IMR-90 (cell line): ENCODE results near the gene CHD2. TPM values are rescaled to one million over a fixed set of nuclear protein-coding genes. Genes with fewer than 3 reads are reported as not detected.

ENCODE experiments used
- ATAC-seq: fragments of 200-7000 bp; cut with Tn5 transposase; 2 replicates; pipeline ENCODE4 v1.9.1; 2020; ENCODE audit warnings: low read depth, mild to moderate bottlenecking, moderate library complexity
- BruUV-seq: library from RNA; stranded (reverse); fragments of 400-500 nt; replicated peaks from 2 replicates; lab custom pipeline; 2021; lab: Mats Ljungman, UMichigan
- CTCF ChIA-PET: fragments of 300-600 bp; formaldehyde crosslinking; extraction: SDS; loops from one replicate; lab custom pipeline; 2021; ENCODE audit warnings: antibody characterized with exemption; lab: Yijun Ruan, JAX
- POLR2A ChIA-PET: fragments of 300-600 bp; sonication (Branson Sonifier 250); formaldehyde crosslinking; loops from one replicate; lab custom pipeline; 2022; ENCODE audit warnings: antibody characterized with exemption; ENCODE audit not compliant: unreplicated experiment; lab: Charles Lee
- DNase-seq: peaks from one replicate; pipeline ENCODE4 v3.0.0; 2013
- H2AFZ ChIP-seq: replicated peaks from 2 replicates; pipeline ENCODE3; 2013; ENCODE audit warnings: low read length, mild to moderate bottlenecking; ENCODE audit not compliant: poor library complexity
- H2AK5ac ChIP-seq: 2 replicates; pipeline ENCODE4 v1.6.1; 2013; ENCODE audit warnings: low read depth, low read length, inconsistent platforms
- H2AK9ac ChIP-seq: replicated peaks from 2 replicates; pipeline ENCODE3; 2013; ENCODE audit warnings: mild to moderate bottlenecking, low read depth, low read length, moderate library complexity; ENCODE audit not compliant: poor library complexity
- H2BK120ac ChIP-seq: 2 replicates; pipeline ENCODE4 v1.6.1; 2013; ENCODE audit warnings: low read depth, low read length, inconsistent platforms
- H2BK15ac ChIP-seq: 3 replicates; pipeline ENCODE4 v1.6.1; 2013; ENCODE audit warnings: low read depth, low read length, inconsistent platforms
- H2BK20ac ChIP-seq: 2 replicates; pipeline ENCODE4 v1.6.1; 2013; ENCODE audit warnings: low read depth, mild to moderate bottlenecking, inconsistent platforms, low read length, moderate library complexity
- H2BK5ac ChIP-seq: 2 replicates; pipeline ENCODE4 v1.6.1; 2013; ENCODE audit warnings: mild to moderate bottlenecking, low read depth, low read length, inconsistent platforms; ENCODE audit not compliant: poor library complexity, severe bottlenecking
- H3K14ac ChIP-seq: replicated peaks from 2 replicates; pipeline ENCODE4 v1.6.1; 2013; ENCODE audit warnings: low read depth, low read length, inconsistent platforms
- H3K18ac ChIP-seq: 2 replicates; pipeline ENCODE4 v1.6.1; 2013; ENCODE audit warnings: low read depth, low read length, control low read depth
- H3K23ac ChIP-seq: 2 replicates; pipeline ENCODE4 v1.6.1; 2013; ENCODE audit warnings: low read depth, low read length, inconsistent platforms
- H3K27ac ChIP-seq: 2 replicates; pipeline ENCODE4 v1.5.1; 2013; ENCODE audit warnings: mild to moderate bottlenecking, control low read depth, low read length; ENCODE audit not compliant: insufficient read depth
- H3K27me3 ChIP-seq: 2 replicates; pipeline ENCODE4 v1.6.1; 2013; ENCODE audit warnings: low read length; ENCODE audit not compliant: control insufficient read depth, insufficient read depth
- H3K36me3 ChIP-seq: 2 replicates; pipeline ENCODE4 v1.6.1; 2013; ENCODE audit warnings: low read length, mixed read lengths; ENCODE audit not compliant: control insufficient read depth, insufficient read depth
- H3K4ac ChIP-seq: 2 replicates; pipeline ENCODE4 v1.6.1; 2013; ENCODE audit warnings: low read depth, low read length, inconsistent platforms
- H3K4me1 ChIP-seq: 2 replicates; pipeline ENCODE4 v1.6.1; 2013; ENCODE audit warnings: low read length, mixed read lengths; ENCODE audit not compliant: control insufficient read depth, insufficient read depth
- H3K4me2 ChIP-seq: 2 replicates; pipeline ENCODE4 v1.6.1; 2013; ENCODE audit warnings: low read depth, mild to moderate bottlenecking, control low read depth, low read length, moderate library complexity
- H3K4me3 ChIP-seq: 2 replicates; pipeline ENCODE4 v1.5.1; 2013; ENCODE audit warnings: low read depth, mild to moderate bottlenecking, control low read depth, low read length, moderate library complexity; ENCODE audit not compliant: insufficient read depth
- H3K56ac ChIP-seq: 2 replicates; pipeline ENCODE4 v1.6.1; 2013; ENCODE audit warnings: low read length, inconsistent platforms; ENCODE audit not compliant: insufficient read depth; ENCODE audit errors: extremely low read depth
- H3K79me1 ChIP-seq, 2 experiments: 2 replicates each; pipeline ENCODE4 v1.6.1; 2013; ENCODE audit warnings: low read length in 2 of 2, inconsistent platforms in 1 of 2, low read depth in 1 of 2
- H3K9ac ChIP-seq: 2 replicates; pipeline ENCODE4 v1.6.1; 2013; ENCODE audit warnings: low read depth, low read length, control low read depth
- H3K9me1 ChIP-seq: 2 replicates; pipeline ENCODE4 v1.6.1; 2013; ENCODE audit warnings: low read length, inconsistent platforms; ENCODE audit not compliant: insufficient read depth
- H3K9me3 ChIP-seq: 2 replicates; pipeline ENCODE4 v1.6.1; 2013; ENCODE audit warnings: low read length; ENCODE audit not compliant: control insufficient read depth, insufficient read depth
- H4K20me1 ChIP-seq: 2 replicates; pipeline ENCODE4 v1.6.1; 2013; ENCODE audit warnings: low read length, inconsistent platforms; ENCODE audit not compliant: insufficient read depth
- H4K5ac ChIP-seq: 2 replicates; pipeline ENCODE4 v1.6.1; 2013; ENCODE audit warnings: mild to moderate bottlenecking, low read depth, low read length, control low read depth
- H4K8ac ChIP-seq, 2 experiments: 2 replicates each; pipeline ENCODE4 v1.6.1; 2013; ENCODE audit warnings: low read depth in 2 of 2, low read length in 2 of 2, control low read depth in 1 of 2, inconsistent platforms in 1 of 2
- H4K91ac ChIP-seq: 2 replicates; pipeline ENCODE4 v1.6.1; 2013; ENCODE audit warnings: low read depth, low read length, inconsistent platforms; ENCODE audit not compliant: insufficient read depth
- FOS ChIP-seq: fragments of 150-350 bp; IDR thresholded peaks from 2 replicates; pipeline ENCODE4 v1.6.1; 2016; ENCODE audit warnings: low read depth, low read length
- WGBS, 2 experiments: methylation state at CpG; one replicate each; pipeline versions ENCODE4 v1.1.5 to v1.1.7; 2013; ENCODE audit warnings: missing lambda C conversion rate in 2 of 2; ENCODE audit not compliant: insufficient read length in 1 of 2; ENCODE audit errors: extremely low coverage in 2 of 2; 5-methylcytosine and 5-hydroxymethylcytosine counted together
- dilution Hi-C: fragments of 300-500 bp; cut with HindIII; formaldehyde crosslinking; loops from one replicate; pipeline ENCODE4 v1.14.3; 2018; ENCODE audit warnings: low sequenced_read_pairs; ENCODE audit not compliant: unreplicated experiment
- in situ Hi-C: fragments of 300-500 bp; cut with MboI; formaldehyde crosslinking; loops from 3 replicates; pipeline ENCODE4 v1.14.3; 2019; ENCODE audit warnings: low sequenced_read_pairs, inconsistent platforms, mixed read lengths
- intact Hi-C: fragments of 100-400 bp; cut with micrococcal nuclease; formaldehyde crosslinking; loops from 2 replicates; pipeline ENCODE4 v1.10.0; 2022
- polyA plus RNA-seq, 3 experiments: library from polyadenylated mRNA; depleted of rRNA; stranded (reverse); fragments of >200 nt; gene quantifications; 2 replicates each; pipeline ENCODE4 v1.2.3, GENCODE V29; 2012; ENCODE audit warnings: low replicate concordance in 1 of 3
- total RNA-seq: library from RNA; depleted of rRNA; stranded (reverse); fragments of >200 nt; gene quantifications from 2 replicates; pipeline ENCODE4 v1.2.3, GENCODE V29; 2012
- TF ChIP-seq, protein P1 (sequence below): fragments of 150-350 bp; IDR thresholded peaks from 2 replicates; pipeline ENCODE4 v1.6.1; 2016; ENCODE audit warnings: low read depth, mild to moderate bottlenecking, low read length, moderate library complexity, borderline replicate concordance

The CHD2 gene
- total and polyA plus RNA-seq, 2 of the 4 experiments (the other 2 are of a cell fraction): 44.9 to 64.7 TPM

DNA sequence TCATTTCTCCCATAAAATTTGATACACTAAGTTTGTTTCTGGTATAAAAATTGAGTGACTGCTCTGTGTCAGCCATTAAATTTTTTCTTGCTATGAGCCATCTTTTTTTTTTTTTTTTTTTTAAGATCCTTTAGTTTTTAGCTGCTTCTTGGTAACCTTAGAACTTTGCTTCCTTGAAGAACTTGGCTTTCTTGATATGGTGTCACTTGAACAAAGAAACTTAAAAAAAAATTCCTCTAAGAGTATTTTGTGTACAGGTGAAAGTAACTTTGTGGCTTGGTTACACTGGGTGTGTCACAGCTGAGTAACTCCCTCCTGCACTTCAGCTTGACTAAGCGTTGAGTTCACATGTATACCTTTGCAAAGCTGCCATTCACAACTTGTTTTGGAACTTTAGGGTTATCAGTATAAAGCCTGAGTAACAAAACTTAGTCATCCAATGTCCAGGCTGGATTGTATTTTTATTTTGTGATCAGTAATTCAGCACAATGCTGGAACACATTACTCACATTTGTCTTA is 6.5 kb downstream of the CHD2 start:
- intact Hi-C loops (no loop called here), in situ Hi-C loops (no loop called here), dilution Hi-C loops (no loop called here)
- Histone ChIP-seq H3K27me3 (no peaks in the 10 kb centered on the region), H2AK5ac (0 out of 2 replicates have a peak overlapping the region, but pooled peaks have one; percentile 18), H3K4me1 (peaks cover 22% of the 10 kb centered on the region), H3K14ac (peak overlapping the region; percentile 82; the same call in 1 of the 2 replicates), H3K56ac (no peak overlapping the region), H3K9ac (peak overlapping the region; percentile 12; the same call in 1 of the 2 replicates), H3K27ac (peak overlapping the region; percentile 54; the same call in 1 of the 2 replicates), H2BK5ac (peak overlapping the region; percentile 89), H3K4me2 (peak overlapping the region; percentile 99), H4K20me1 (peaks cover 46% of the 10 kb centered on the region), H2BK15ac (no peak overlapping the region), H2AFZ (no peak overlapping the region), H3K9me1 (peaks cover 8% of the 10 kb centered on the region), H2BK20ac (no peak overlapping the region), H4K5ac (no peak overlapping the region), H3K23ac (peak overlapping the region; percentile 88), H3K9me3 (no peaks in the 10 kb centered on the region), H4K91ac (no peak overlapping the region), H3K36me3 (peaks cover 17% of the 10 kb centered on the region), H2AK9ac (no peak overlapping the region), H3K18ac (peak overlapping the region; percentile 54; the same call in 1 of the 2 replicates), H2BK120ac (no peak overlapping the region), H3K79me1 (peaks cover 0 to 15% of the 10 kb centered on the region in 2 experiments; a peak in 2 of 4 replicates), H4K8ac (peak overlapping the region in 1 of 2 experiments; percentile 41; a peak in 1 of 4 replicates), H3K4me3 (no peak overlapping the region), H3K4ac (peak overlapping the region; percentile 33; the same call in 1 of the 2 replicates)
- no TSS peak for BruUV-seq
- WGBS, 2 experiments: no CpG with 5 or more reads among the region's 1 CpG
- DNase-seq (peak; percentile 74), ATAC-seq (no peak)
- ChIA-PET CTCF (interaction anchor here (0.6 kb wide), 1 partner anchor 31 kb away, joined by 3 read pairs; no protein-coding TSS in a partner anchor), POLR2A (interaction anchor here (0.6 to 1.3 kb wide), 3 partner anchors 32 to 109 kb away, joined by 3 to 17 read pairs (median 13); no protein-coding TSS in a partner anchor)
- peak; percentile 47 for TF ChIP-seq FOS
- TF ChIP-seq, protein P1, sequence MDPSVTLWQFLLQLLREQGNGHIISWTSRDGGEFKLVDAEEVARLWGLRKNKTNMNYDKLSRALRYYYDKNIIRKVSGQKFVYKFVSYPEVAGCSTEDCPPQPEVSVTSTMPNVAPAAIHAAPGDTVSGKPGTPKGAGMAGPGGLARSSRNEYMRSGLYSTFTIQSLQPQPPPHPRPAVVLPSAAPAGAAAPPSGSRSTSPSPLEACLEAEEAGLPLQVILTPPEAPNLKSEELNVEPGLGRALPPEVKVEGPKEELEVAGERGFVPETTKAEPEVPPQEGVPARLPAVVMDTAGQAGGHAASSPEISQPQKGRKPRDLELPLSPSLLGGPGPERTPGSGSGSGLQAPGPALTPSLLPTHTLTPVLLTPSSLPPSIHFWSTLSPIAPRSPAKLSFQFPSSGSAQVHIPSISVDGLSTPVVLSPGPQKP: no peak
